Esophagus squamous epithelium (tissue), 5 donors: ENCODE data around the gene CCDC197. TPM values are rescaled to one million over a fixed set of nuclear protein-coding genes. Genes with fewer than 3 reads are reported as not detected.

ENCODE experiments used
- DNase-seq: peaks from one replicate; lab custom pipeline; 2025; lab: John Stamatoyannopoulos, UW
- H3K27ac ChIP-seq, 4 donors: fragments of 200-600 bp; sonication (generic); one replicate each; pipeline ENCODE4 v1.5.1; 2016 to 2019; ENCODE audit warnings: mild to moderate bottlenecking in 1 of 4
- H3K27me3 ChIP-seq, 4 donors: fragments of 200-600 bp; sonication (generic); 1 replicate in 3 of 4; 2 replicates in 1 of 4; pipeline versions ENCODE4 v1.5.1 to v1.6.0; 2017 to 2021; ENCODE audit warnings: antibody characterized with exemption in 1 of 4
- H3K36me3 ChIP-seq, 3 donors: fragments of 200-600 bp; sonication (generic); one replicate each; pipeline ENCODE4 v1.5.1; 2016 to 2019
- H3K4me1 ChIP-seq, 3 donors: fragments of 200-600 bp; sonication (generic); one replicate each; pipeline ENCODE4 v1.5.1; 2017 to 2019
- H3K4me3 ChIP-seq, 4 donors: fragments of 200-600 bp; sonication (generic); 1 replicate in 3 of 4; 2 replicates in 1 of 4; pipeline ENCODE4 v1.5.1; 2016 to 2019; ENCODE audit warnings: mild to moderate bottlenecking in 2 of 4, moderate library complexity in 1 of 4
- H3K9me3 ChIP-seq, 3 donors: fragments of 200-600 bp; sonication (generic); one replicate each; pipeline ENCODE4 v1.5.1; 2016 to 2019
- POLR2A ChIP-seq, 4 donors: fragments of 450-650 bp; IDR thresholded peaks; one replicate each; pipeline ENCODE4 v1.6.1; 2017; ENCODE audit warnings: antibody characterized with exemption in 4 of 4, mild to moderate bottlenecking in 4 of 4, moderate library complexity in 3 of 4
- WGBS, 2 donors: methylation state at CpG; one replicate each; pipeline ENCODE4 v1.1.5; 2018; 5-methylcytosine and 5-hydroxymethylcytosine counted together
- intact Hi-C: fragments of 100-400 bp; cut with DNase I; formaldehyde crosslinking; loops from one replicate; pipeline ENCODE4 v1.15.0; 2022
- total RNA-seq, 4 donors: library from RNA; depleted of rRNA; stranded (reverse); fragments of >200 nt; gene quantifications; one replicate each; pipeline ENCODE4 v1.1.0, GENCODE V29; 2016
- TF ChIP-seq, protein P1 (sequence below), 6 experiments: fragments of 450-650 bp in 4 of 6; fragments of 200-600 bp in 2 of 6; sonication (generic) in 2 of 6; IDR thresholded peaks; one replicate each; pipeline ENCODE4 v1.5.1; 2016 to 2019; ENCODE audit warnings: antibody characterized with exemption in 6 of 6, mild to moderate bottlenecking in 4 of 6, moderate library complexity in 4 of 6
- donor health status: DM: yes; HTN: yes; CAD: no.

Gene CCDC197
- total RNA-seq, 4 donors from 2014 or later: not detected

DNA sequence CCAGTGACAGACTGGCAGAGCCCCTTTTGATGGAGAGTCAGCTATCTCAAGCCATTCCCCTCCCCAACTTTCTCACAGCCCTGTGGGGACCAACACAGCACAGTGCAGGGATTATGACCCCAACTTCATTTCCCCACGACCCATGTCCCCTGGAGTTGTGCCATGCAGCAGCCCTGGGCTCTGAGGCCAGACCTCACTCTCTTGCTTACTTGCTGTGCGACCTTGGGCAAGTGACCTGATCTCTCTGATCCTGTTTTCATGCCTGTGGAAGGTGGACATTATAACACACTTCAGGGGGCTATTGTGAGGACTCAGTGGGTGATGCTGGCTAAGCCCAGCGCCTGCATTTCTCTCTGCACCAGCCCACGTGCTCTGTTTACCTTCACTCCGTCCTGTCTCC is 43.1 kb downstream of the CCDC197 start:
- DNase-seq: no peak
- Histone ChIP-seq H3K4me3 (no peak overlapping the region), H3K27ac (no peak overlapping the region), H3K4me1 (peaks cover 0 to 11% (median 0%) of the 10 kb centered on the region in 3 donors), H3K9me3 (no peaks in the 10 kb centered on the region), H3K27me3 (no peaks in the 10 kb centered on the region), H3K36me3 (peaks cover 0 to 34% (median 0%) of the 10 kb centered on the region in 3 donors)
- no peak for TF ChIP-seq POLR2A (IDR thresholded peaks at IDR 0.05)
- TF ChIP-seq, protein P1, sequence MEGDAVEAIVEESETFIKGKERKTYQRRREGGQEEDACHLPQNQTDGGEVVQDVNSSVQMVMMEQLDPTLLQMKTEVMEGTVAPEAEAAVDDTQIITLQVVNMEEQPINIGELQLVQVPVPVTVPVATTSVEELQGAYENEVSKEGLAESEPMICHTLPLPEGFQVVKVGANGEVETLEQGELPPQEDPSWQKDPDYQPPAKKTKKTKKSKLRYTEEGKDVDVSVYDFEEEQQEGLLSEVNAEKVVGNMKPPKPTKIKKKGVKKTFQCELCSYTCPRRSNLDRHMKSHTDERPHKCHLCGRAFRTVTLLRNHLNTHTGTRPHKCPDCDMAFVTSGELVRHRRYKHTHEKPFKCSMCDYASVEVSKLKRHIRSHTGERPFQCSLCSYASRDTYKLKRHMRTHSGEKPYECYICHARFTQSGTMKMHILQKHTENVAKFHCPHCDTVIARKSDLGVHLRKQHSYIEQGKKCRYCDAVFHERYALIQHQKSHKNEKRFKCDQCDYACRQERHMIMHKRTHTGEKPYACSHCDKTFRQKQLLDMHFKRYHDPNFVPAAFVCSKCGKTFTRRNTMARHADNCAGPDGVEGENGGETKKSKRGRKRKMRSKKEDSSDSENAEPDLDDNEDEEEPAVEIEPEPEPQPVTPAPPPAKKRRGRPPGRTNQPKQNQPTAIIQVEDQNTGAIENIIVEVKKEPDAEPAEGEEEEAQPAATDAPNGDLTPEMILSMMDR (IDR thresholded peaks at IDR 0.05): no peak
- WGBS, 2 donors: 72 to 86% methylated on average over 4 of the region's 5 CpGs
- intact Hi-C loops: no loop called here

DNA sequence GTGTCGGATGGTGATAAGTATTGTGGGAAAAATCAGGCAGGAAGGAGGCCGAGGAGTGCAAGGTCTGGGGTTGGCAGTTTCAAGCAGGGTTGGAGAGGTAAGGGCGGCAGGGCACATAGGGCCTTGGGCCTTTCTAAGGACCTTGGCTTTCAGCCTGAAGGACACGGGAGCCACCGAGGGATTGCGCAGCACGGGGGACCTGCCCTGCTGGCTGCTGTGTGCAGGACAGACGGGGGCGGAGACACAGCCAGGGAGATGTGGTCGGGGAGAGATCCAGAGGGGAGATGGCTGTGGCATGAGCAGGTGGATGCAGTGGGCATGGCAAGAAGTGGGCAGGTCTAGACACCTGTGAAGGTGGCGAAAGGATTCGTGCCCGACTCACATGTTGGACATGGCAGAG is 43.7 kb downstream of the CCDC197 start:
- TF ChIP-seq, protein P1 (IDR thresholded peaks at IDR 0.05): no peak
- no peak for TF ChIP-seq POLR2A (IDR thresholded peaks at IDR 0.05)
- H3K9me3 ChIP-seq: no peaks in the 10 kb centered on the region
- H3K4me3 ChIP-seq: no peak overlapping the region
- no peak for DNase-seq
- 81% methylated on average over 12 to 13 of the region's 13 CpGs for WGBS, 2 donors
- H3K36me3 ChIP-seq: peaks cover 0 to 39% (median 0%) of the 10 kb centered on the region in 3 donors
- H3K27ac ChIP-seq: no peak overlapping the region
- intact Hi-C loops: no loop called here
- H3K27me3 ChIP-seq: no peaks in the 10 kb centered on the region
- peaks cover 0 to 11% (median 0%) of the 10 kb centered on the region in 3 donors for H3K4me1 ChIP-seq

DNA sequence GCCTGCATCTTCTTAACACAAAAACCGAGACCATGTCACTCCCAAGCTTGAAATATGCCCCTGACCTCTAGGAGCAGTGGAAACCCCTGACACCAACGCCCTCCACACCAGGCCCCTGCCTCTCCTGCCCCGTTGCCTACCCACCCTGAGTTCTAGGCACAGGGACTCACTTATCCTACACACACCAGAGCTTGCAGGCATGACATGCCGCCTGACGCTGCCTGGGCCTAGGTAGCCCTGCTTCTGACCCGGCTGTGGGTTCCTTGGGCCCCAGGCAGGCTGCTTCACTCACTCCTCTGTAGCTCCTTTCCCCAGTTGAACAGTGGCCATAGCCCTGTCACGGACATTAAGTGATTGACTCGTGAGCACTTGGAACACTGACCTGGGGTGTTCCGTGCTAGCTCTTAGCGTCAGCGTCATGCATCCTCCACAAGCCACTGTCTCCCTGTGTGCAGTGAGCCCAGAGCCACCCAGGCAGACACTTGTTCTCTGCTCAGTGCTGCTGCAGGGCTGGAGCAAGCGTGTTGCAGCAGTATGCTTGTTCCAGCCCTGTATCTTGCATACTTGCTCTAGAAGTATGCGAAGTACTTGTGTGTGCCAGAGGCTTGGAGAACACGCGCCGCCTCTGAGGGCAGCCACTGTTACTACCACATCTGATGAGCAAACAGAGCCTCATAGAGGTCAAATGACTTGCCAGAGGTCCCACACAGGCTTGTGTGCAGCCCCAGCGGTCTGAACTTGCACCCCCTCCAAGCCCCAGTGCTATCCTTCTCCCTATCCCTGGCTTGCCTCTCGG is 44.6 kb downstream of the CCDC197 start:
- Histone ChIP-seq H3K27me3 (no peaks in the 10 kb centered on the region), H3K36me3 (peaks cover 0 to 49% (median 0%) of the 10 kb centered on the region in 3 donors), H3K4me3 (no peak overlapping the region), H3K4me1 (peaks cover 0 to 11% (median 0%) of the 10 kb centered on the region in 3 donors), H3K27ac (no peak overlapping the region), H3K9me3 (no peaks in the 10 kb centered on the region)
- 74 to 77% methylated on average over 10 to 11 of the region's 18 CpGs for WGBS, 2 donors
- intact Hi-C loops: no loop called here
- DNase-seq: no peak
- TF ChIP-seq, protein P1 (IDR thresholded peaks at IDR 0.05): no peak
- no peak for TF ChIP-seq POLR2A (IDR thresholded peaks at IDR 0.05)

DNA sequence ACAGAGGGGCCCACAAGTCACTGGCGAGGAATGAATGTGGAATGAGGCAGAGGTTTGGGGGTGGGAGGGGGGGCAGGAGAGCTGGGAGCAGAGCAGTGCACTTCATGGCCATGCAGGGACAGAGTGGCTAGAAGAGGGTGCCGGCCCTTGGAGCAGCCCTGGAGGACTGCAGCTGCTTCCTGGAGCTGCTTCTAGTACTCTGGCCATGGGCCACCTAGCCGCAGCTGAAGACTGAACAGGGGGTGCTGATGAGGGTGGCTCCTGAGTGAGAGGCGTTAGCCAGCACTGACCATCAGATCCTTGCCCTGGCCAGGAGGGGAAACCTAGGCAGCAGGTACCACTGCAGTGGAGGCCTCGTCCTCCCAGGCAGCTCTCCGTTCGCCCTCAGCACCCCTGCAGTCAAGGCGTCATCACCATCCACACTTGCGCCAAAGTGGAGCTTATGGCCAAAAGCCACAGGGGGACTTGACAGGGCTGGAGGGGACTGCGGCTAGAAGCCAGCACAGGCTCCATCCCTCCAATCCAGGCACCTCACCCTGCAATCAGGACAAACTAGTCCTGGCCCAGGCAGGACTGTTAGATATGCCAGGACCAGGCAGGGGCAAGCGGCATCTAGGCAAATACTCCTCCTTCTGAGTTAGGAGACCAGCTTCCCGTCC is 45.5 kb downstream of the CCDC197 start:
- 54 to 94% methylated on average over 3 to 4 of the region's 12 CpGs for WGBS, 2 donors
- H3K27me3 ChIP-seq: no peaks in the 10 kb centered on the region
- H3K36me3 ChIP-seq: peaks cover 0 to 57% (median 0%) of the 10 kb centered on the region in 3 donors
- TF ChIP-seq, protein P1 (IDR thresholded peaks at IDR 0.05): no peak
- no peak for TF ChIP-seq POLR2A (IDR thresholded peaks at IDR 0.05)
- no peaks in the 10 kb centered on the region for H3K9me3 ChIP-seq
- H3K4me1 ChIP-seq: peaks cover 0 to 11% (median 0%) of the 10 kb centered on the region in 3 donors
- intact Hi-C loops: no loop called here
- no peak overlapping the region for H3K4me3 ChIP-seq
- H3K27ac ChIP-seq: no peak overlapping the region
- DNase-seq: no peak
